Nephron progenitor cell (in vitro differentiated cells): ENCODE measurements around the gene HDDC2.

Source experiments
- DNase-seq: peaks from one replicate; pipeline ENCODE4 v3.0.0; 2021
- H3K27ac Mint-ChIP-seq: 2 replicates; pipeline ENCODE4 v1.8.0; 2021; ENCODE audit warnings: mild to moderate bottlenecking, moderate library complexity, mixed read lengths
- H3K27me3 Mint-ChIP-seq: 2 replicates; pipeline ENCODE4 v1.8.0; 2021; ENCODE audit warnings: mild to moderate bottlenecking, low read depth, mixed read lengths; ENCODE audit not compliant: poor library complexity
- H3K36me3 Mint-ChIP-seq: 2 replicates; pipeline ENCODE4 v1.8.0; 2021; ENCODE audit warnings: low read depth, mixed read lengths
- H3K4me1 Mint-ChIP-seq: 2 replicates; pipeline ENCODE4 v1.8.0; 2021; ENCODE audit warnings: mixed read lengths
- H3K4me3 Mint-ChIP-seq: 2 replicates; pipeline ENCODE4 v1.8.0; 2021; ENCODE audit warnings: mild to moderate bottlenecking, moderate library complexity, mixed read lengths
- H3K9me3 Mint-ChIP-seq: 2 replicates; pipeline ENCODE4 v1.8.0; 2021; ENCODE audit warnings: mild to moderate bottlenecking, moderate library complexity, mixed read lengths
- TF ChIP-seq, protein P1 (sequence below): fragments of 200-600 bp; sonication (generic); IDR thresholded peaks from 2 replicates; pipeline ENCODE4 v1.5.0; 2021; ENCODE audit warnings: antibody characterized with exemption

Gene HDDC2

DNA sequence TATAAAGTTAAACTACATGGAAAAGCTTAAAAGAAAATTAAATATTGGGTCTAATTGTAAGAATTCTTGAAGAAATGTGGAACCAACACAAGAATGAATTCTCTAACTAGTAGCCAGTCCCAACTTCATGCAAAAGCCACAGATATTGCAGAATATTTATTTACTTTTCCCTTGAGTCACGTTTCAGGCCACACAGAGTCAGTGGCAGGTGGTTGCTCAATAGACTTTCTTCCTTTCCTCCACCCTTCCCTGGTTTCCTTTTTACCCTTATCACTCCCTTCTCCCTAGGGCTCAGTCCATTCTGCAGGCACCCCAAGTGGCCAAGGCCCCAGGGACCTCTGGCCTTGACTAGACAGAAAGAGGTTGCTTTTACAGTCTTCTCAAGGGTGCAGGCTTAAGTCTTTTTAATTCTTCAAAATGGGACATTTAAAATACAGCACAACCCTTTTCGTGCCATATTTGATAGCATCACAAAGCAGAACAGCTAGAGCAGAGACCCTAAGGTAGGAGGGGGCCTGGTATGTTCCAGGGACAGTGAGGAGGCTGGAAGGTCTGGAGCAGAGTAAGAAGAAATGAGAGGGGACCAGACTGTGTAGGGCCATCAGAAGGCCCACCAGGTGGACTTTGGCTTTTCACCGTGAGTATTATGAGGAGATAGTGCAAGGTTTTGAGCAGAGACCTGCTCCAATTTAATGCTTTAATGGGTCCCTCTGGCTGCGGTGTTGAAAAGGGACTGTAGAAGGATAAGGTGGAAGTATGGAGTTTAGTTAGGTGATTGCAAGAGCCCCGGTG is 65.0 kb downstream of the HDDC2 start:
- no peak for DNase-seq
- peaks cover 15% of the 10 kb centered on the region for H3K4me1 Mint-ChIP-seq
- peaks cover 28% of the 10 kb centered on the region for H3K9me3 Mint-ChIP-seq
- H3K36me3 Mint-ChIP-seq = peaks cover 22% of the 10 kb centered on the region
- TF ChIP-seq, protein P1, sequence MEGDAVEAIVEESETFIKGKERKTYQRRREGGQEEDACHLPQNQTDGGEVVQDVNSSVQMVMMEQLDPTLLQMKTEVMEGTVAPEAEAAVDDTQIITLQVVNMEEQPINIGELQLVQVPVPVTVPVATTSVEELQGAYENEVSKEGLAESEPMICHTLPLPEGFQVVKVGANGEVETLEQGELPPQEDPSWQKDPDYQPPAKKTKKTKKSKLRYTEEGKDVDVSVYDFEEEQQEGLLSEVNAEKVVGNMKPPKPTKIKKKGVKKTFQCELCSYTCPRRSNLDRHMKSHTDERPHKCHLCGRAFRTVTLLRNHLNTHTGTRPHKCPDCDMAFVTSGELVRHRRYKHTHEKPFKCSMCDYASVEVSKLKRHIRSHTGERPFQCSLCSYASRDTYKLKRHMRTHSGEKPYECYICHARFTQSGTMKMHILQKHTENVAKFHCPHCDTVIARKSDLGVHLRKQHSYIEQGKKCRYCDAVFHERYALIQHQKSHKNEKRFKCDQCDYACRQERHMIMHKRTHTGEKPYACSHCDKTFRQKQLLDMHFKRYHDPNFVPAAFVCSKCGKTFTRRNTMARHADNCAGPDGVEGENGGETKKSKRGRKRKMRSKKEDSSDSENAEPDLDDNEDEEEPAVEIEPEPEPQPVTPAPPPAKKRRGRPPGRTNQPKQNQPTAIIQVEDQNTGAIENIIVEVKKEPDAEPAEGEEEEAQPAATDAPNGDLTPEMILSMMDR = no peak
- no peak overlapping the region for H3K4me3 Mint-ChIP-seq
- H3K27ac Mint-ChIP-seq = no peak overlapping the region
- peaks cover 3% of the 10 kb centered on the region for H3K27me3 Mint-ChIP-seq

DNA sequence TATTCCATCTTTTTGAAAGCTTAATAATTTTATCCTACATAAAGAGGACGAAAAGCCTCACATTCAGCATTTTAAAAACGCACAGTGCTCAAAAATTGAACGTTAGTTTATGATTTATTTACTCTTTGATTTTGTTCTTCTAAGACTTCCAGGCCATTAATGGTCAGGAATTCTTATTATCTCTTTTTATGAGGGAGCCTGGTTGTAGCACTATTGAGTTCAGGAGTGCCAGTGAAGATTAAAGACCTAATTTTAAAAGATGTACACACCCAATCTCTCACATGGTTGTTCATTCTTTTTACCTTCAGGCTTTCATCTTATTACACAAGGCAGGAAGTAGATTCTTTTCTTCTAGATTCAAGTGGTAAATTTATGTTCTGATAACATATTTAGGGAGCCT is 68.6 kb downstream of the HDDC2 start:
- H3K27me3 Mint-ChIP-seq = no peaks in the 10 kb centered on the region

DNA sequence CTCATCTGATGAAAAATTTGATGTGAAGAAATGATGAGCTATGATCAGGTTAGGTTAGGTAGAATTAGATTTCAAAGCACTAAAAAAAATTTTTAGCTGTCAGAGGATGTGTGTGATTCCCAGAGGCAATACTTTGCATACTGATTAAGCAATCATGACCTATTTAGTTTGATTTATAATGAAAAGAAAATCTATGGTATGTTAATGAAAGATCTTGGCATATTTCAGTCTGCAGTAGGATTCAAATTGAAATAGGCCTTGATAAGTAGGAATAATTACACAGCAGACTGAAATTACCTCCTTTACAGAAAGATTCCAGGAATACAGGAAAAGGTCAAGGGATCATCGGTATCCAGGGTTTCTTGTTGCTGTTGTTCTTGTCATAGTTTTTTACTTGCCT is 69.3 kb downstream of the HDDC2 start:
- no peak overlapping the region for H3K4me3 Mint-ChIP-seq
- H3K27ac Mint-ChIP-seq = no peak overlapping the region
- no peaks in the 10 kb centered on the region for H3K36me3 Mint-ChIP-seq
- H3K4me1 Mint-ChIP-seq = peaks cover 24% of the 10 kb centered on the region
- no peaks in the 10 kb centered on the region for H3K27me3 Mint-ChIP-seq
- TF ChIP-seq, protein P1 = no peak
- no peak for DNase-seq
- H3K9me3 Mint-ChIP-seq = no peaks in the 10 kb centered on the region

More for the DNA sequence above, 68.6 kb downstream of the HDDC2 start:
- H3K4me3 Mint-ChIP-seq = no peak overlapping the region
- DNase-seq = no peak
- H3K36me3 Mint-ChIP-seq = no peaks in the 10 kb centered on the region
- peaks cover 24% of the 10 kb centered on the region for H3K4me1 Mint-ChIP-seq
- no peaks in the 10 kb centered on the region for H3K9me3 Mint-ChIP-seq
- TF ChIP-seq, protein P1 = no peak
- no peak overlapping the region for H3K27ac Mint-ChIP-seq

DNA sequence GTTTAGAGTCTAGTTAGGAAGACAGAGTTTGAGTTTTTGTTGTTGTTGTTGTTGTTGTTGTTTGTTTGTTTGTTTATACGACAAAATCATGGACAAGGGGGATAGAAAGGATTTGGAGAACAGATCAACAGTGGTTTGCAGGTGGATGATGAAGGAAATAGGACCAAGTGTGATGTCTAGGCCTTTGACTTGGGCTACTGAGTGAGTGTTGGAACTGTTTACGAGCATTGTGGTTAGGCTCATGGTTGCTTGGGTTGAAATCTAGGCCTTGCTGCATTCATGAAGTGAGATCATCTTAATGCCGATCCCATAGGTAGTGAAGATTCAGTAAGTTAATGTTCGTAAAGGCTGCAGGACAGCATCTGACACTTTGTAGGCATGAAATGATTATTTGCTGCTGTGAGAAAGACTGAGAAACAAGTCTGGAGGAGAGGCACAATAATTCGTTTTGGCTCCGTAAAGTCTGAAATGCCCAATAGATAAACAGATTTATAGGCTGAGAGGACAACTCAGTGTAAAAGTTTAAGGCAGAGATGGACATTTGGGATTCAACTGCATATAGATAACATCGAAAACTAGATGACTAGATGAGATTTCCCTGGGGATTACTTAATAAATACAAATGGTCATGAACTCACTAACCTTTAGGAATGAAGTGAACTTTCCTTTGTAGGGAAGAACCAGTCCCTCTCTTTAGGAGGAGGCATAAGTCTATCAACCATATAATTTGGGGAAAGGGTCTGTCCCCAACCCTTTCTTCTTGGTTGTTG is 70.0 kb downstream of the HDDC2 start:
- peaks cover 24% of the 10 kb centered on the region for H3K4me1 Mint-ChIP-seq
- no peaks in the 10 kb centered on the region for H3K27me3 Mint-ChIP-seq
- TF ChIP-seq, protein P1 = no peak
- H3K27ac Mint-ChIP-seq = no peak overlapping the region
- no peak for DNase-seq
- no peak overlapping the region for H3K4me3 Mint-ChIP-seq
- no peaks in the 10 kb centered on the region for H3K9me3 Mint-ChIP-seq
- H3K36me3 Mint-ChIP-seq = no peaks in the 10 kb centered on the region

DNA sequence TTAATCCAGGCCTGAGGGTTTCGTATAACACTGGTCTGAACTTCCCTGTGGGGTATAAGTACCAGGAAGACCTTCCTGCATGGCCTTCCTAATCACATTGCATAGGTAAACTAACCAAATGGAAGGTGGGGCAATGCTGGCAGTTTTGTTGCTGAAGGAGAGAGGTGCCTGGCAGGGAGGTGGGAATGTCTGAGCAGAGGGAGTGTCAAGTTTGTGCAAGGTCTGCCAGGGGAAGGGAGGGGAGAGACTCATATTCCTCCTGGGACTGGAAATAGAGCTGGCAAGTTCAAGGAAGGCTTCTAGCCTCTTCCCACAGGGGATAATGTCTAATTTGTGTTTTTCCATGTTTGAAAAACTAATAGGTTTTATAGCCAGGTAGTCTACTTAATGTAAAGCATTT is 70.6 kb downstream of the HDDC2 start:
- no peaks in the 10 kb centered on the region for H3K36me3 Mint-ChIP-seq
- no peak overlapping the region for H3K4me3 Mint-ChIP-seq
- no peaks in the 10 kb centered on the region for H3K9me3 Mint-ChIP-seq
- no peaks in the 10 kb centered on the region for H3K27me3 Mint-ChIP-seq
- TF ChIP-seq, protein P1 = no peak
- no peak for DNase-seq
- peaks cover 24% of the 10 kb centered on the region for H3K4me1 Mint-ChIP-seq
- no peak overlapping the region for H3K27ac Mint-ChIP-seq
